AG09319 (cell line): Measurements from ENCODE around the gene EPB41L4B.

Experiments
- DNase-seq: peaks from one replicate; pipeline ENCODE4 v3.0.0-alpha.2; 2010; ENCODE audit warnings: low read depth; ENCODE audit errors: extremely low read depth
- TF ChIP-seq, protein P1 (sequence below): IDR thresholded peaks from 2 replicates; pipeline ENCODE4 v1.5.1; 2011; ENCODE audit warnings: low read depth, mild to moderate bottlenecking, inconsistent platforms, low read length, moderate library complexity

EPB41L4B gene

DNA sequence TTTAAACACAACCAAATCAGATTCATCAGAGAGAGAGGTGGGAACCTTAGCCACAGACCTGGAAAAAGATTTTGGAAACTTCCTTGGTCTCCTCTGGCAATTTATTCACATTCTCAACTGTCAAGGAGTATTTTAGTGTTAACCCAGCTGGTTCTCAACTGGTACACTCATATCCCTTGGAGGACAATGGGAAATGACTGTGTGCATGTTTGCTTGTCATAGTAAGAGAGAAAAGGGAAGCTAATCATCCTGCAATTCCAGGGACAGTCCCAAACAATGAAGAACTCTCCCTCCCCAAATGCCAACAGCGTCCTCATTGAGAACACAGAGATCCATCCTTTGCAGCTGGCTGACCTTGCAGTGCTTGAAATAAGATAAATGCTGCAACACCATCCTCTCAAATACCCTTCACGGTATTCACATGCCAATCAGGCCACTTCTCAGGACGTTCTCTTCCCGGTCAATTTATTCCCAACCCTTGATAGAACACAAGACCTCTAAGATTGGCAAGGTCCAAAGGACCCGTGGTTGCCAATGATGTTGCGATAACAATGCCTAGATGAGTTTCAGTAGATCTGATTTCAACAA lies 75.5 kb downstream of the EPB41L4B start:
- TF ChIP-seq, protein P1, sequence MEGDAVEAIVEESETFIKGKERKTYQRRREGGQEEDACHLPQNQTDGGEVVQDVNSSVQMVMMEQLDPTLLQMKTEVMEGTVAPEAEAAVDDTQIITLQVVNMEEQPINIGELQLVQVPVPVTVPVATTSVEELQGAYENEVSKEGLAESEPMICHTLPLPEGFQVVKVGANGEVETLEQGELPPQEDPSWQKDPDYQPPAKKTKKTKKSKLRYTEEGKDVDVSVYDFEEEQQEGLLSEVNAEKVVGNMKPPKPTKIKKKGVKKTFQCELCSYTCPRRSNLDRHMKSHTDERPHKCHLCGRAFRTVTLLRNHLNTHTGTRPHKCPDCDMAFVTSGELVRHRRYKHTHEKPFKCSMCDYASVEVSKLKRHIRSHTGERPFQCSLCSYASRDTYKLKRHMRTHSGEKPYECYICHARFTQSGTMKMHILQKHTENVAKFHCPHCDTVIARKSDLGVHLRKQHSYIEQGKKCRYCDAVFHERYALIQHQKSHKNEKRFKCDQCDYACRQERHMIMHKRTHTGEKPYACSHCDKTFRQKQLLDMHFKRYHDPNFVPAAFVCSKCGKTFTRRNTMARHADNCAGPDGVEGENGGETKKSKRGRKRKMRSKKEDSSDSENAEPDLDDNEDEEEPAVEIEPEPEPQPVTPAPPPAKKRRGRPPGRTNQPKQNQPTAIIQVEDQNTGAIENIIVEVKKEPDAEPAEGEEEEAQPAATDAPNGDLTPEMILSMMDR: no peak
- DNase-seq: no peak

DNA sequence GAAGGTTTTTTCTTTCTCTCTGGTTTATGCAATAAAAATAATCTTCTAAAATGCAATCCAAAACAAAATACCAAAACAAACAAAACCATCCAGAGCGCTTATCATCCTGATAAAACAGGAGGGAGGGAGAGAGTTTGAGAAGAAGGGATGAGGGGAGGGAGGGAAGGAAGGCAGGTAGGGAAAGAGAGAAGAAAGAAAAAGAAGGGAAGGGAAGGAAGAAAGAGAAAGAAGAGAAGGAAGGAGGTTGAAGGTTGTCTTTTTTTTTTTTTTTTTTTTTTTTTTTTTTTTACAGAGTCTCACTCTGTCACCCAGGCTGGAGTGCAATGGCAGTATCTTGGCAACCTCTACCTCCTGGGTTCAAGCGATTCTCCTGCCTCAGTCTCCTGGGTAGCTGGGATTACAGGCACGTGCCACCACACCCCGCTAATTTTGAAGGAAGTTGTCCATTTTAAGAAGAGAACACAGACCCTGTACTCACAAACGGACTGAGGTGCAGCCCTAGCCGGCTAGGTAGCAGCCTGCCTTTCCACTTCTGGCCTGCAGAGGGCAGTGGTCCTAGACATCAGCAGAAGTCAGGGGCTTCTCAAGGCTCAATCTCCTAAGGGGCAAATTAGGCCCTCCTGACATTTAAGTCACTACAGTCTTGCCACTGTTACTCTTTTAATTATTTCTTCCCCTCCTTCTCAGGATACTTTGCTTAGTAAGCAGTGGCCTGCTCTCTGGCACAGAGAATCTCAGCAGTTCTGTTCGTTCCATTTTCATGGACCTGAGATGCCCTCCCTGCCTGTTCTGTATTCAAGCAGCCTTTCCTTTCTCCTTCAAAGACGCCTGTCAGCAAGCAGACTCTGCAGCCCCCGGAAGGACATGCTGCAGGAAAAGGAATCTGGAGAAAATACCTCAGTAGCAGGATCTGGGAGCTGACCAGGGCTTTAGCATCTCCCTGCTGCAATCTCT lies 76.4 kb downstream of the EPB41L4B start:
- TF ChIP-seq, protein P1: peak; percentile 97
- DNase-seq: peak; percentile 27

DNA sequence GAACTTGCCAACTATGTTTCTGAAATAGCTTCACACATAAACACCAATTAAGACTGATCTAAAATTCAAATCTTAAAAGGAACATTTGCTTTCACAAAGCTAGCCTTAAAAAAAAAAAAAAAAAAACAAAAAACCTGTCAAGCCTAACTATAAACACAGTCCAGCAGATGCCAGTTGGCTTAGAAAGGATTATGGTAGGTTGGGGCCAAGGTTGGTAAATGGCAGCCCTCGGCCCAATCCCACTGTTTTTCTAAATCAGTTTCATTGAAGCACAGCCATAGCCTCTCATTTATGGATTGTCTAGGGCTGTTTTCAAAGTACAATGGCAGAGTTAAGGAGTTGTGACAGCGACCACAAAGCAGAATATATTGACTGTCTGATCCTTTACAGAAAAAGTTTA lies 78.1 kb downstream of the EPB41L4B start:
- DNase-seq: no peak
- TF ChIP-seq, protein P1: no peak

DNA sequence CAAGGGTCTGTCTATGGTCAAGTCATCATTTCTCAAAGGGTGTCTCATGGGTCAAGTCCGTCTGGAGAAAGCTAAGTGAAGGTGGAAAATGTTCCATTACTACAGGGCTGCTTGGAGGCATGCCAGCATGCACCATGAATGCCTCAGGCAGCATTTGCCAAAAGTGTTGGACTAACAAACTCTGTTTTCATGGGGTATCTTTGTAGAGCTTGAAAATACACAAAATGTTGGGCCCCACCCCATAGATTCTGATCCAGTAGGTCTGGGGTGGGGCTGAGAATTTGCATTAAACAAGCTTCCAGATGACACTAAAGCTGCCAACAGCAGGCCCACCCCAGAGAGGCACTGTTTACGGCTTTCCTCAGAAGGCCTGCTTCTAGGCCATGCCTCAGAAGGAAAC lies 78.8 kb downstream of the EPB41L4B start:
- TF ChIP-seq, protein P1: no peak
- DNase-seq: no peak

DNA sequence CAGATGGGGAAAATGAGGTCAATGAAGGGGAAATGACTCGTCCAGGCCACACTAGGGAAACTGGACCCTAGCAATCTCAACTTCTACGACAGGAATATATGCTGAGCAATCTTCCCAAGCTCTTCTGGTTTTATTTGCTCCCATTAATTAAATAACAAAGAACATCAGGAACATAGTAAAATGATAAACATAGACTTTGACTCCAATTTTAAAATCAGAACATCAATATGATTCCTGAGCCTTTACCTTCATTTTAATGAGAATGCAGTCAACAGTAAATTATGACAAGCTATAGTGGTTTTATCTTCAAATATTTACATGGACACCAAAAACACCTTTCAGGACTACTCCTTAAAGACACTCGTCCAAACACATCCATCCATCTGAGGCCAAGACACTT lies 79.7 kb downstream of the EPB41L4B start:
- DNase-seq: no peak
- TF ChIP-seq, protein P1: no peak

DNA sequence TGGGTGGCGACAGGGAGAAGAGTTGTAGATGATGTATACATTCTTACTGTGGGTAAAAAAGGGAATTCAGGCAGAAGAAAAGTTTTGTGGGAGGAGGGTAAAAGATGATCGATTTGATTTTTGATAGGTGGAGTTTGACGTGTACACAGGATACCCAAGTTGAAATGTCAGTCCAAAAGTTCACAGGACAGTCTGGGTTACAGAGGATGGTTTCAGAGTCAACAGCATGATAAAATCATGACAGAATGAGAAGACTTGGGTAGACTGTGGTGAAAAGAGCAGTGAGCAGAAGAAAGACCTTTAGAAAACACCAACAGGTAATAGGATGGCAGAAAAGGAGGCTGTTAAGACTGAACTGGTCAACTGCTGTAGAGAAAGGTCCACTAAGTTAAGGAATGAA lies 81.6 kb downstream of the EPB41L4B start:
- TF ChIP-seq, protein P1: no peak
- no peak for DNase-seq

DNA sequence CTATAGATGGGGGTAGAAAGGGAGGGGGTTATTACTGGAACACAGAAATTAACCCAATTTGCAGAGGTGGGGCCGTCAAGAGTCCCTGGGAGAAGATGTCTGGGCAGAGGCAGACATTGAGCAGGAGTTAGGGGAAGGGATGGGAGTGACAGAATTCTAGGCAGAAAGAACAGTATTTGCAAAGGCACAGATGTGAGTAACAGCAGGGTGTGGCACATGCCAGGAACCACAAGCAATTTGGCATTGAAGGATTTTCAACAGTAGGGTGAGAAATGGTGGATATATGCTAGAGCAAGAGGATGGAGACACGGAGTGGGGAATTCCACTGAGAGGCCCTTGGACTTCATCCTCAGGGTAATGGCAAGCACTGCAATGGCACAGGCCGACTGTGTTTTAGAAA lies 82.2 kb downstream of the EPB41L4B start:
- DNase-seq: no peak
- TF ChIP-seq, protein P1: no peak
